HepG2 (cell line): ENCODE measurements around the gene HDHD3. TPM values are rescaled to one million over a fixed set of nuclear protein-coding genes. Genes with fewer than 3 reads are reported as not detected.

Source experiments
- ATF1 ChIP-seq: IDR thresholded peaks from 2 replicates; pipeline ENCODE4 v1.6.1; 2016; ENCODE audit warnings: mild to moderate bottlenecking, control low read depth
- ATF7 ChIP-seq, 2 experiments: fragments of 450-650 bp in 1 of 2; sonication (generic) in 1 of 2; formaldehyde crosslinking in 1 of 2; IDR thresholded peaks; 2 replicates each; pipeline versions ENCODE4 v1.4.0 to v1.6.1; 2016 to 2020; ENCODE audit warnings: antibody characterized with exemption in 1 of 2, mild to moderate bottlenecking in 1 of 2, missing genetic modification reagents in 1 of 2
- CREB1 ChIP-seq, 2 experiments: fragments of 450-650 bp in 1 of 2; IDR thresholded peaks; 2 replicates each; pipeline ENCODE4 v1.6.1; 2016 to 2017; ENCODE audit warnings: control low read depth in 1 of 2, mild to moderate bottlenecking in 1 of 2, missing compliant biosample characterization in 1 of 2, missing genetic modification characterization in 1 of 2
- FOSL2 ChIP-seq: sonication (generic); formaldehyde crosslinking; IDR thresholded peaks from 2 replicates; pipeline ENCODE4 v1.4.0; 2020; ENCODE audit warnings: missing genetic modification reagents
- GZF1 ChIP-seq: sonication (generic); formaldehyde crosslinking; IDR thresholded peaks from 2 replicates; pipeline ENCODE4 v1.5.1; 2020; ENCODE audit warnings: mild to moderate bottlenecking, missing genetic modification reagents
- MYC ChIP-seq: sonication (generic); formaldehyde crosslinking; IDR thresholded peaks from 2 replicates; pipeline ENCODE4 v1.9.0; 2021; ENCODE audit warnings: missing genetic modification reagents, borderline replicate concordance
- NPAS2 ChIP-seq: sonication (generic); formaldehyde crosslinking; IDR thresholded peaks from 2 replicates; pipeline ENCODE4 v1.8.0; 2022; ENCODE audit warnings: mild to moderate bottlenecking, missing genetic modification reagents, borderline replicate concordance
- POLR2G ChIP-seq: fragments of 200-400 bp; formaldehyde crosslinking; IDR thresholded peaks from 2 replicates; pipeline ENCODE4 v1.6.1; 2018; ENCODE audit warnings: mild to moderate bottlenecking, low read depth, low read length, moderate library complexity
- ZNF432 ChIP-seq: sonication (generic); formaldehyde crosslinking; IDR thresholded peaks from 2 replicates; pipeline ENCODE4 v1.5.0; 2020; ENCODE audit warnings: missing genetic modification reagents, mild to moderate bottlenecking, borderline replicate concordance
- ZNF563 ChIP-seq: sonication (generic); formaldehyde crosslinking; IDR thresholded peaks from 2 replicates; pipeline ENCODE4 v1.8.0; 2022; ENCODE audit warnings: mild to moderate bottlenecking, moderate library complexity, missing genetic modification reagents
- ZNF607 ChIP-seq: sonication (generic); formaldehyde crosslinking; IDR thresholded peaks from 2 replicates; pipeline ENCODE4 v1.5.1; 2020; ENCODE audit warnings: missing genetic modification reagents, mild to moderate bottlenecking, borderline replicate concordance
- polyA plus RNA-seq, 8 experiments: library from polyadenylated mRNA; depleted of rRNA in 3 of 8; stranded (reverse) in 7 of 8; unstranded in 1 of 8; fragments of >200 nt; fragmentation: Illumina TruSeq in 4 of 8; extraction: Trizol in 4 of 8; gene quantifications; 2 replicates each; pipeline versions ENCODE4 v1.2.1 to v1.2.3, GENCODE V29; 2011 to 2016; ENCODE audit warnings: low read depth in 4 of 8, missing spikeins in 1 of 8, mixed read lengths in 1 of 8; ENCODE audit not compliant: insufficient read depth in 1 of 8
- total RNA-seq, 5 experiments: library from RNA; depleted of rRNA; stranded (reverse); fragments of >200 nt; fragmentation: Illumina TruSeq; extraction: Trizol; gene quantifications; 2 replicates each; pipeline ENCODE4 v1.2.3, GENCODE V29; 2016; ENCODE audit warnings: low read depth in 1 of 5
- TF ChIP-seq, protein P1 (sequence below): sonication (generic); formaldehyde crosslinking; IDR thresholded peaks from 2 replicates; pipeline ENCODE4 v1.8.1; 2023; ENCODE audit warnings: mild to moderate bottlenecking, moderate library complexity, missing genetic modification reagents
- TF ChIP-seq, protein P2 (sequence below): sonication (generic); formaldehyde crosslinking; IDR thresholded peaks from 2 replicates; pipeline ENCODE4 v1.5.1; 2020; ENCODE audit warnings: missing genetic modification reagents, mild to moderate bottlenecking, borderline replicate concordance
- TF ChIP-seq, protein P3 (sequence below): fragments of 450-650 bp; IDR thresholded peaks from 2 replicates; pipeline ENCODE4 v1.6.1; 2016
- TF ChIP-seq, protein P4 (sequence below): sonication (generic); formaldehyde crosslinking; IDR thresholded peaks from 2 replicates; pipeline ENCODE4 v1.8.0; 2022; ENCODE audit warnings: missing genetic modification reagents, mild to moderate bottlenecking, inconsistent platforms, borderline replicate concordance
- TF ChIP-seq, protein P5 (sequence below): sonication (generic); formaldehyde crosslinking; IDR thresholded peaks from 2 replicates; pipeline ENCODE4 v1.4.0; 2020; ENCODE audit warnings: missing genetic modification reagents, mild to moderate bottlenecking, borderline replicate concordance

The HDHD3 gene
- total and polyA plus RNA-seq, 2 of the 13 experiments (the other 11 are each of a cell fraction or from before 2014, with no cell fraction given), result 23.1 to 38.5 TPM

DNA sequence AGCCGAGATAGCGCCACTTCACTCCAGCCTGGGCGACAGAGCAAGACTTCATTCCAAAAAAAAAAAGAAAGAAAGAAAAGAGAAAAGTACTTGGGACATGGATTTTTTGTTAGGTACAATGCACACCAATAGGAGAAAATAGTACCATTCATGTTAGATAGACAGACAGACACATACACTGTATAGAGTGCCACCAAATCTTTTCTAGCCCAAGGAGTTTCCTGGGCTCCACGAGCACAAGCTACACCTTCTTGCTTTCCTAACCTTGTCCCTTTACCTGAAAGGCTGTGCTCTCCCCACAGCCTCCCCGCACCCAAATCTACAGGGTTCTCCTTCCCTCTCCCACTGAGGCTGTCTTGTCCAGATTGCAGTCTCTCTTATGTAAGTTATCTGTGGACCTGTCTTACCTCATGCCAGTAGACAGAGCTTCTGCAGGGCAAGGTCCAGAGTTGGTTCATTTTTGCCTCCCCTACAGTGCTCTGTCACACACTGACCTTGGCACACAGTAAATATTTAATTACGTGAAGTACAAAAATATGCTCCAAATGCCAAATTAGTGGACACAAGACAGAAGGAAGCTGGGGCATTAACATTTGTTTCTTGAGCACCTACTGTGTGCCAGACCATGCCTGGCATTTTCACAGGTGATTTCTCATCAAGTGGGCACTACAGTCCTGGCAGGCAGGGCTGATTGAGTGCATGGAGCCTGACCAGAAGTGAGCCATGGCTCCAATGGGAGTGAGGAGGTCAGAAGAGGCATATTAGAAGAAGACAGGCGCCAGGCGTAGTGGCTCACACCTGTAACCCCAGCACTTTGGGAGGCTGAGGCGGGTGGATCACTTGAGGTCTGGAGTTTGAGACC, 18.4 kb upstream of the HDHD3 start (continued):
- TF ChIP-seq, protein P1, sequence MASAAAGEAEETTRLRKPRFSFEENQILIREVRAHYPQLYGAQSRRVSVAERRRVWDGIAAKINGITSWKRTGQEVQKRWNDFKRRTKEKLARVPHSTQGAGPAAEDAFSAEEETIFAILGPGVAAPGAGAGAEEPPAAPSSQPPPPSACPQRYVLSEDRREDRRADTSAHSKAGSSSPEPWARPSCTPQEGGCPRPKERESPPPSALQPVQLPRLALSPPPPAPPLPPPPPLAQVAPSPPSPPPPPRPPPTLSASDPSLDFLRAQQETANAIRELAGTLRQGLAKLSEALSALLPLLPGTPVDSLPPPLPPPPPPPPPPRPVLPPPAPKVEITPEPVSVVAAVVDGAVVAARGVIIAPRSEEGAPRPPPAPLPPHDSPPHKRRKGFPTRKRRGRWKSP (CRISPR knock-in tag), result no peak
- TF ChIP-seq, protein P2, sequence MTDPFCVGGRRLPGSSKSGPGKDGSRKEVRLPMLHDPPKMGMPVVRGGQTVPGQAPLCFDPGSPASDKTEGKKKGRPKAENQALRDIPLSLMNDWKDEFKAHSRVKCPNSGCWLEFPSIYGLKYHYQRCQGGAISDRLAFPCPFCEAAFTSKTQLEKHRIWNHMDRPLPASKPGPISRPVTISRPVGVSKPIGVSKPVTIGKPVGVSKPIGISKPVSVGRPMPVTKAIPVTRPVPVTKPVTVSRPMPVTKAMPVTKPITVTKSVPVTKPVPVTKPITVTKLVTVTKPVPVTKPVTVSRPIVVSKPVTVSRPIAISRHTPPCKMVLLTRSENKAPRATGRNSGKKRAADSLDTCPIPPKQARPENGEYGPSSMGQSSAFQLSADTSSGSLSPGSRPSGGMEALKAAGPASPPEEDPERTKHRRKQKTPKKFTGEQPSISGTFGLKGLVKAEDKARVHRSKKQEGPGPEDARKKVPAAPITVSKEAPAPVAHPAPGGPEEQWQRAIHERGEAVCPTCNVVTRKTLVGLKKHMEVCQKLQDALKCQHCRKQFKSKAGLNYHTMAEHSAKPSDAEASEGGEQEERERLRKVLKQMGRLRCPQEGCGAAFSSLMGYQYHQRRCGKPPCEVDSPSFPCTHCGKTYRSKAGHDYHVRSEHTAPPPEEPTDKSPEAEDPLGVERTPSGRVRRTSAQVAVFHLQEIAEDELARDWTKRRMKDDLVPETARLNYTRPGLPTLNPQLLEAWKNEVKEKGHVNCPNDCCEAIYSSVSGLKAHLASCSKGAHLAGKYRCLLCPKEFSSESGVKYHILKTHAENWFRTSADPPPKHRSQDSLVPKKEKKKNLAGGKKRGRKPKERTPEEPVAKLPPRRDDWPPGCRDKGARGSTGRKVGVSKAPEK, result no peak
- TF ChIP-seq NPAS2 (no peak), POLR2G (no peak), ZNF432 (CRISPR knock-in tag) (no peak), ZNF563 (CRISPR knock-in tag) (no peak), ZNF607 (no peak), ATF7 (IDR thresholded peaks at IDR 0.05) (0 out of 2 replicates have a peak, but pooled peaks have one; percentile 45), ATF7 (CRISPR knock-in tag; IDR thresholded peaks at IDR 0.05) (peak; percentile 39; the same call in 1 of the 2 replicates), GZF1 (CRISPR knock-in tag) (no peak), FOSL2 (CRISPR knock-in tag) (peak; percentile 74), MYC (no peak), ATF1 (CRISPR knock-in tag) (0 out of 2 replicates have a peak, but pooled peaks have one; percentile 35), CREB1 (IDR thresholded peaks at IDR 0.05) (no peak), CREB1 (CRISPR knock-in tag; IDR thresholded peaks at IDR 0.05) (peak; percentile 52; the same call in 1 of the 2 replicates)
- TF ChIP-seq, protein P3, sequence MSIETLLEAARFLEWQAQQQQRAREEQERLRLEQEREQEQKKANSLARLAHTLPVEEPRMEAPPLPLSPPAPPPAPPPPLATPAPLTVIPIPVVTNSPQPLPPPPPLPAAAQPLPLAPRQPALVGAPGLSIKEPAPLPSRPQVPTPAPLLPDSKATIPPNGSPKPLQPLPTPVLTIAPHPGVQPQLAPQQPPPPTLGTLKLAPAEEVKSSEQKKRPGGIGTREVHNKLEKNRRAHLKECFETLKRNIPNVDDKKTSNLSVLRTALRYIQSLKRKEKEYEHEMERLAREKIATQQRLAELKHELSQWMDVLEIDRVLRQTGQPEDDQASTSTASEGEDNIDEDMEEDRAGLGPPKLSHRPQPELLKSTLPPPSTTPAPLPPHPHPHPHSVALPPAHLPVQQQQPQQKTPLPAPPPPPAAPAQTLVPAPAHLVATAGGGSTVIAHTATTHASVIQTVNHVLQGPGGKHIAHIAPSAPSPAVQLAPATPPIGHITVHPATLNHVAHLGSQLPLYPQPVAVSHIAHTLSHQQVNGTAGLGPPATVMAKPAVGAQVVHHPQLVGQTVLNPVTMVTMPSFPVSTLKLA, result no peak
- TF ChIP-seq, protein P4, sequence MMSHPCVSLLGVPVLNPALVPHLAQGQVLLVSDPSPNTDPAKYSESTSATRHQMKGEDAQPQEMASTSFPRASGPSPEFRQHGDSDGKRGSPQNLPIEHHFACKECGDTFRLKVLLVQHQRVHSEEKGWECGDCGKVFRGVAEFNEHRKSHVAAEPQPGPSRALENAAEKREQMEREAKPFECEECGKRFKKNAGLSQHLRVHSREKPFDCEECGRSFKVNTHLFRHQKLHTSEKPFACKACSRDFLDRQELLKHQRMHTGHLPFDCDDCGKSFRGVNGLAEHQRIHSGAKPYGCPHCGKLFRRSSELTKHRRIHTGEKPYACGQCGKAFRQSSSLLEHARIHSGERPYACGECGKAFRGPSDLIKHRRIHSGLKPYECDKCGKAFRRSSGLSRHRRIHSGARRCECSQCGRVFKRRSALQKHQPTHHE (CRISPR knock-in tag), result no peak
- TF ChIP-seq, protein P5, sequence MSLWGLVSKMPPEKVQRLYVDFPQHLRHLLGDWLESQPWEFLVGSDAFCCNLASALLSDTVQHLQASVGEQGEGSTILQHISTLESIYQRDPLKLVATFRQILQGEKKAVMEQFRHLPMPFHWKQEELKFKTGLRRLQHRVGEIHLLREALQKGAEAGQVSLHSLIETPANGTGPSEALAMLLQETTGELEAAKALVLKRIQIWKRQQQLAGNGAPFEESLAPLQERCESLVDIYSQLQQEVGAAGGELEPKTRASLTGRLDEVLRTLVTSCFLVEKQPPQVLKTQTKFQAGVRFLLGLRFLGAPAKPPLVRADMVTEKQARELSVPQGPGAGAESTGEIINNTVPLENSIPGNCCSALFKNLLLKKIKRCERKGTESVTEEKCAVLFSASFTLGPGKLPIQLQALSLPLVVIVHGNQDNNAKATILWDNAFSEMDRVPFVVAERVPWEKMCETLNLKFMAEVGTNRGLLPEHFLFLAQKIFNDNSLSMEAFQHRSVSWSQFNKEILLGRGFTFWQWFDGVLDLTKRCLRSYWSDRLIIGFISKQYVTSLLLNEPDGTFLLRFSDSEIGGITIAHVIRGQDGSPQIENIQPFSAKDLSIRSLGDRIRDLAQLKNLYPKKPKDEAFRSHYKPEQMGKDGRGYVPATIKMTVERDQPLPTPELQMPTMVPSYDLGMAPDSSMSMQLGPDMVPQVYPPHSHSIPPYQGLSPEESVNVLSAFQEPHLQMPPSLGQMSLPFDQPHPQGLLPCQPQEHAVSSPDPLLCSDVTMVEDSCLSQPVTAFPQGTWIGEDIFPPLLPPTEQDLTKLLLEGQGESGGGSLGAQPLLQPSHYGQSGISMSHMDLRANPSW (CRISPR knock-in tag), result no peak; the same call in 1 of the 2 replicates
